Suprapubic skin (tissue), 4 donors: ENCODE measurements around the gene PTX4.

Experiments used
- CTCF ChIP-seq, 2 donors: fragments of 200-600 bp in 1 of 2; fragments of 450-650 bp in 1 of 2; sonication (generic) in 1 of 2; IDR thresholded peaks; one replicate each; pipeline ENCODE4 v1.5.1; 2016 to 2019; ENCODE audit warnings: antibody characterized with exemption in 2 of 2, mild to moderate bottlenecking in 1 of 2, moderate library complexity in 1 of 2
- EP300 ChIP-seq: sonication (generic); formaldehyde crosslinking; IDR thresholded peaks from one replicate; pipeline ENCODE4 v1.6.1; 2017; ENCODE audit warnings: antibody characterized with exemption
- POLR2AphosphoS5 ChIP-seq, 3 donors: sonication (generic); formaldehyde crosslinking; IDR thresholded peaks; one replicate each; pipeline ENCODE4 v1.6.1; 2017; ENCODE audit warnings: antibody characterized with exemption in 3 of 3

GRCh38 chr16:1495889-1496262 is 7.1 kb upstream of the PTX4 start:
- TF ChIP-seq CTCF (IDR thresholded peaks at IDR 0.05) (no peak), POLR2AphosphoS5 (IDR thresholded peaks at IDR 0.05) (no peak), EP300 (no peak)
